H9 (cell line): Measurements from ENCODE around the gene SEPHS1. TPM values are rescaled to one million over a fixed set of nuclear protein-coding genes. Genes with fewer than 3 reads are reported as not detected.
A peak's percentile ranks its signal among the peaks of the same experiment; 100 is the strongest.

ENCODE experiments used
- DNase-seq: peaks from one replicate; pipeline ENCODE4 v3.0.0-alpha.2; 2017
- H2AFZ ChIP-seq: one replicate; pipeline ENCODE4 v1.6.1; 2013; ENCODE audit warnings: mild to moderate bottlenecking, low read length, control low read depth, moderate library complexity
- H2AK5ac ChIP-seq: 2 replicates; pipeline ENCODE4 v1.6.1; 2013; ENCODE audit warnings: low read length, control low read depth, mixed read lengths; ENCODE audit not compliant: insufficient read length
- H2BK120ac ChIP-seq: one replicate; pipeline ENCODE4 v1.6.1; 2013; ENCODE audit warnings: low read depth, mild to moderate bottlenecking, low read length, control low read depth, inconsistent platforms; ENCODE audit not compliant: poor library complexity, severe bottlenecking
- H2BK12ac ChIP-seq: 2 replicates; pipeline ENCODE4 v1.6.1; 2013; ENCODE audit warnings: low read length, control low read depth, mixed read lengths, low read depth; ENCODE audit not compliant: insufficient read length
- H2BK15ac ChIP-seq: 2 replicates; pipeline ENCODE4 v1.6.1; 2013; ENCODE audit warnings: low read depth, low read length, control low read depth
- H2BK20ac ChIP-seq: one replicate; pipeline ENCODE4 v1.6.1; 2013; ENCODE audit warnings: low read depth, mild to moderate bottlenecking, low read length, control low read depth, inconsistent platforms; ENCODE audit not compliant: poor library complexity, severe bottlenecking
- H2BK5ac ChIP-seq: 2 replicates; pipeline ENCODE4 v1.6.1; 2013; ENCODE audit warnings: low read length, control low read depth, mixed read lengths; ENCODE audit not compliant: insufficient read length
- H3K14ac ChIP-seq: 2 replicates; pipeline ENCODE4 v1.6.1; 2013; ENCODE audit warnings: low read length, control low read depth; ENCODE audit not compliant: insufficient read depth
- H3K18ac ChIP-seq: 2 replicates; pipeline ENCODE4 v1.6.1; 2013; ENCODE audit warnings: low read depth, mild to moderate bottlenecking, mixed read lengths, low read length, control low read depth; ENCODE audit not compliant: insufficient read length
- H3K23ac ChIP-seq: 2 replicates; pipeline ENCODE4 v1.6.1; 2013; ENCODE audit warnings: low read length, control low read depth, mixed read lengths, low read depth; ENCODE audit not compliant: insufficient read length
- H3K23me2 ChIP-seq: 2 replicates; pipeline ENCODE4 v1.6.1; 2013; ENCODE audit warnings: low read depth, mild to moderate bottlenecking, mixed read lengths, low read length, control low read depth; ENCODE audit not compliant: insufficient read length, poor library complexity, severe bottlenecking
- H3K27ac ChIP-seq: 2 replicates; pipeline ENCODE4 v1.5.1; 2013; ENCODE audit warnings: low read length, control low read depth, mixed read lengths, low read depth; ENCODE audit not compliant: insufficient read length
- H3K27me3 ChIP-seq: 2 replicates; pipeline ENCODE4 v1.6.1; 2013; ENCODE audit warnings: low read length, control low read depth, inconsistent platforms; ENCODE audit not compliant: insufficient read depth
- H3K4ac ChIP-seq: 2 replicates; pipeline ENCODE4 v1.6.1; 2013; ENCODE audit warnings: low read depth, mild to moderate bottlenecking, control low read depth, inconsistent platforms, low read length, moderate library complexity
- H3K4me1 ChIP-seq: 2 replicates; pipeline ENCODE4 v1.6.1; 2013; ENCODE audit warnings: low read length, control low read depth, inconsistent platforms; ENCODE audit not compliant: insufficient read depth
- H3K4me2 ChIP-seq: 2 replicates; pipeline ENCODE4 v1.6.1; 2013; ENCODE audit warnings: low read length, control low read depth, mixed read lengths; ENCODE audit not compliant: insufficient read length, insufficient read depth
- H3K56ac ChIP-seq: 2 replicates; pipeline ENCODE4 v1.6.1; 2013; ENCODE audit warnings: low read depth, mild to moderate bottlenecking, mixed read lengths, low read length, control low read depth; ENCODE audit not compliant: insufficient read length
- H3K79me1 ChIP-seq: 2 replicates; pipeline ENCODE4 v1.6.1; 2013; ENCODE audit warnings: low read depth, mild to moderate bottlenecking, moderate library complexity, low read length, control low read depth, inconsistent platforms; ENCODE audit not compliant: insufficient read depth, poor library complexity, severe bottlenecking
- H3K79me2 ChIP-seq: 2 replicates; pipeline ENCODE4 v1.6.1; 2013; ENCODE audit warnings: low read length, control low read depth, inconsistent platforms; ENCODE audit not compliant: insufficient read depth
- H3K9ac ChIP-seq: 2 replicates; pipeline ENCODE4 v1.6.1; 2013; ENCODE audit warnings: low read length, control low read depth, mixed read lengths; ENCODE audit not compliant: insufficient read length; ENCODE audit errors: extremely low read depth
- H3K9me3 ChIP-seq: one replicate; pipeline ENCODE4 v1.6.1; 2013; ENCODE audit warnings: low read depth, low read length, inconsistent platforms; ENCODE audit not compliant: control insufficient read depth
- H3T11ph ChIP-seq: one replicate; pipeline ENCODE4 v1.6.1; 2013; ENCODE audit warnings: mild to moderate bottlenecking, low read length, control low read depth, inconsistent platforms
- H4K20me1 ChIP-seq: one replicate; pipeline ENCODE4 v1.6.1; 2013; ENCODE audit not compliant: control insufficient read depth, insufficient read length, insufficient read depth
- H4K5ac ChIP-seq: 2 replicates; pipeline ENCODE4 v1.6.1; 2013; ENCODE audit warnings: low read depth, mild to moderate bottlenecking, mixed read lengths, low read length, control low read depth; ENCODE audit not compliant: insufficient read length
- H4K8ac ChIP-seq: replicated peaks from 2 replicates; pipeline ENCODE4 v1.6.1; 2013; ENCODE audit warnings: low read length, control low read depth, mixed read lengths, low read depth; ENCODE audit not compliant: insufficient read length
- H4K91ac ChIP-seq: 2 replicates; pipeline ENCODE4 v1.6.1; 2013; ENCODE audit warnings: low read depth, mild to moderate bottlenecking, moderate library complexity, mixed read lengths, low read length, control low read depth; ENCODE audit not compliant: insufficient read length
- H3K27ac Mint-ChIP-seq, 3 experiments: 2 replicates in 2 of 3; 3 replicates in 1 of 3; pipeline ENCODE4 v1.8.0; 2020 to 2021; ENCODE audit warnings: mixed read lengths in 3 of 3, mild to moderate bottlenecking in 1 of 3, moderate library complexity in 1 of 3
- H3K27me3 Mint-ChIP-seq: 2 replicates; pipeline ENCODE4 v1.8.0; 2021; ENCODE audit warnings: low read depth, mild to moderate bottlenecking, moderate library complexity, mixed read lengths
- H3K36me3 Mint-ChIP-seq, 3 experiments: 2 replicates in 2 of 3; 3 replicates in 1 of 3; pipeline ENCODE4 v1.8.0; 2020 to 2021; ENCODE audit warnings: low read depth in 3 of 3, mixed read lengths in 3 of 3; ENCODE audit not compliant: insufficient read depth in 1 of 3
- H3K4me1 Mint-ChIP-seq, 2 experiments: 2 replicates each; pipeline ENCODE4 v1.8.0; 2020; ENCODE audit warnings: mixed read lengths in 2 of 2
- H3K4me3 Mint-ChIP-seq, 2 experiments: 2 replicates in 1 of 2; 3 replicates in 1 of 2; pipeline ENCODE4 v1.8.0; 2020 to 2021; ENCODE audit warnings: mild to moderate bottlenecking in 2 of 2, mixed read lengths in 2 of 2, moderate library complexity in 1 of 2
- H3K9me3 Mint-ChIP-seq, 2 experiments: 2 replicates in 1 of 2; 3 replicates in 1 of 2; pipeline ENCODE4 v1.8.0; 2020; ENCODE audit warnings: mild to moderate bottlenecking in 2 of 2, mixed read lengths in 2 of 2, moderate library complexity in 1 of 2
- WGBS: extraction: QIAGEN DNeasy Blood & Tissue Kit; methylation state at CpG from one replicate; pipeline ENCODE4 v1.1.7; 2013; ENCODE audit warnings: missing lambda C conversion rate, low lambda C conversion rate, mixed read lengths; ENCODE audit not compliant: insufficient read length; ENCODE audit errors: extremely low coverage; 5-methylcytosine and 5-hydroxymethylcytosine counted together
- total RNA-seq: library from RNA; stranded (reverse); gene quantifications from 2 replicates; pipeline ENCODE4 v1.2.1, GENCODE V29; 2021
- TF ChIP-seq, protein P1 (sequence below): fragments of 200-600 bp; sonication (generic); conservative IDR thresholded peaks from 3 replicates; pipeline ENCODE4 v1.8.0; 2021; ENCODE audit warnings: antibody characterized with exemption, mild to moderate bottlenecking

SEPHS1 gene
- total RNA-seq, 1 experiment from 2014 or later: 366 TPM

GRCh38 chr10:13347500-13348156 lies 465 bp downstream of the SEPHS1 start:
- no peak overlapping the region for H2BK5ac ChIP-seq
- TF ChIP-seq, protein P1, sequence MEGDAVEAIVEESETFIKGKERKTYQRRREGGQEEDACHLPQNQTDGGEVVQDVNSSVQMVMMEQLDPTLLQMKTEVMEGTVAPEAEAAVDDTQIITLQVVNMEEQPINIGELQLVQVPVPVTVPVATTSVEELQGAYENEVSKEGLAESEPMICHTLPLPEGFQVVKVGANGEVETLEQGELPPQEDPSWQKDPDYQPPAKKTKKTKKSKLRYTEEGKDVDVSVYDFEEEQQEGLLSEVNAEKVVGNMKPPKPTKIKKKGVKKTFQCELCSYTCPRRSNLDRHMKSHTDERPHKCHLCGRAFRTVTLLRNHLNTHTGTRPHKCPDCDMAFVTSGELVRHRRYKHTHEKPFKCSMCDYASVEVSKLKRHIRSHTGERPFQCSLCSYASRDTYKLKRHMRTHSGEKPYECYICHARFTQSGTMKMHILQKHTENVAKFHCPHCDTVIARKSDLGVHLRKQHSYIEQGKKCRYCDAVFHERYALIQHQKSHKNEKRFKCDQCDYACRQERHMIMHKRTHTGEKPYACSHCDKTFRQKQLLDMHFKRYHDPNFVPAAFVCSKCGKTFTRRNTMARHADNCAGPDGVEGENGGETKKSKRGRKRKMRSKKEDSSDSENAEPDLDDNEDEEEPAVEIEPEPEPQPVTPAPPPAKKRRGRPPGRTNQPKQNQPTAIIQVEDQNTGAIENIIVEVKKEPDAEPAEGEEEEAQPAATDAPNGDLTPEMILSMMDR: no peak
- H3K18ac ChIP-seq: no peak overlapping the region
- no peak overlapping the region for H4K5ac ChIP-seq
- no peak overlapping the region for H3K27ac ChIP-seq
- H3T11ph ChIP-seq: no peak overlapping the region
- no peaks in the 10 kb centered on the region; a peak in 2 of 5 replicates for H3K9me3 Mint-ChIP-seq
- H3K27me3 Mint-ChIP-seq: no peaks in the 10 kb centered on the region
- H3K9me3 ChIP-seq: no peaks in the 10 kb centered on the region
- H2BK12ac ChIP-seq: no peak overlapping the region
- H4K20me1 ChIP-seq: no peaks in the 10 kb centered on the region
- no peak overlapping the region for H3K4me2 ChIP-seq
- H3K79me1 ChIP-seq: no peaks in the 10 kb centered on the region
- peaks cover 23% of the 10 kb centered on the region for H3K23me2 ChIP-seq
- H3K36me3 Mint-ChIP-seq: peaks cover 19 to 41% (median 26%) of the 10 kb centered on the region in 3 experiments
- no peaks in the 10 kb centered on the region for H3K27me3 ChIP-seq
- no CpG with 5 or more reads among the region's 109 CpGs for WGBS
- H3K14ac ChIP-seq: peak overlapping the region; percentile 95; the same call in 1 of the 2 replicates
- no peak overlapping the region for H2BK120ac ChIP-seq
- H2AFZ ChIP-seq: no peak overlapping the region
- H3K4me3 Mint-ChIP-seq: peak overlapping the region; percentile 57 to 68; a peak in 3 of 5 replicates
- H3K9ac ChIP-seq: peak overlapping the region; percentile 19
- peaks cover 43% of the 10 kb centered on the region for H3K79me2 ChIP-seq
- H3K4me1 Mint-ChIP-seq: peaks cover 67 to 69% of the 10 kb centered on the region in 2 experiments
- no peak for DNase-seq
- H4K8ac ChIP-seq: no peak overlapping the region
- H3K4me1 ChIP-seq: peaks cover 8% of the 10 kb centered on the region; the same call in 1 of the 2 replicates
- no peak overlapping the region for H3K23ac ChIP-seq
- no peak overlapping the region for H3K27ac Mint-ChIP-seq
- H2BK20ac ChIP-seq: no peak overlapping the region
- no peak overlapping the region for H3K56ac ChIP-seq
- no peak overlapping the region for H2BK15ac ChIP-seq
- H4K91ac ChIP-seq: no peak overlapping the region
- no peak overlapping the region for H2AK5ac ChIP-seq
- no peak overlapping the region for H3K4ac ChIP-seq
